Chondrocyte (in vitro differentiated cells): ENCODE measurements around the gene TMPRSS12. TPM values are rescaled to one million over a fixed set of nuclear protein-coding genes. Genes with fewer than 3 reads are reported as not detected.
"Not testable (repeated sequence)": the region's sequence is repeated elsewhere in the genome, so short reads cannot be mapped to it uniquely, and the experiment has no call there.

Source experiments
- DNase-seq: peaks from one replicate; pipeline ENCODE4 v3.0.0; 2021; ENCODE audit warnings: mixed read lengths, low spot score
- H3K27ac Mint-ChIP-seq: one replicate; pipeline ENCODE4 v1.8.0; 2021; ENCODE audit warnings: mild to moderate bottlenecking, moderate library complexity, mixed read lengths; ENCODE audit not compliant: unreplicated experiment
- H3K27me3 Mint-ChIP-seq: 2 replicates; pipeline ENCODE4 v1.8.0; 2021; ENCODE audit warnings: low read depth, mixed read lengths
- H3K36me3 Mint-ChIP-seq: 2 replicates; pipeline ENCODE4 v1.8.0; 2021; ENCODE audit warnings: low read depth, mixed read lengths
- H3K4me1 Mint-ChIP-seq: 2 replicates; pipeline ENCODE4 v1.8.0; 2021; ENCODE audit warnings: low read depth, mild to moderate bottlenecking, mixed read lengths
- H3K4me3 Mint-ChIP-seq: one replicate; pipeline ENCODE4 v1.8.0; 2021; ENCODE audit warnings: mild to moderate bottlenecking, moderate library complexity, mixed read lengths; ENCODE audit not compliant: unreplicated experiment
- H3K9me3 Mint-ChIP-seq: 2 replicates; pipeline ENCODE4 v1.8.0; 2021; ENCODE audit warnings: low read depth, mixed read lengths
- CTCF ChIP-seq: fragments of 200-600 bp; sonication (generic); IDR thresholded peaks from 2 replicates; pipeline ENCODE4 v1.5.0; 2021; ENCODE audit warnings: antibody characterized with exemption, mild to moderate bottlenecking, moderate library complexity
- total RNA-seq: library from RNA; stranded (reverse); gene quantifications from 3 replicates; pipeline ENCODE4 v1.2.1, GENCODE V29; 2021

The TMPRSS12 gene
- total RNA-seq, 1 donor from 2014 or later: not detected

DNA sequence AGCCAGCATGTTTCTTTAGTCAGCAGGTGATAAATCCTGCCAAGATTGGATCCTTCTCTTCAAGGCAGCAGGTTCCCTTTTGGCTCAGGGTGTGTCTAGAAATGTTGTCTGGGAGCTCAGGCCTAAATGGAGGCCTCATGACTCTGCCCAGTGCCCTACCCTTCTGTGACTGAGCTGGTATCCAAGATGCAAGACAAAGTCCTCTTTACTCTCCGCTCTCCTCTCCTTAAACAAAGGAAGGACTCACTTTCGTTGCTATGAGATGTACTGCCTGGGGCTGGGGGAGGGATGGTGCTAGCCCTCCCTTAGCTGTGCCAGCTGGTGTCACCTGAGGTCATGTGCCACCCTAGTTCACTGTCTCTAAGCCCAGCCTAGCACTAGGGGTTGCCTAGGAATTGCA is 13.8 kb upstream of the TMPRSS12 start:
- Mint-ChIP-seq H3K4me1 (peaks cover 8% of the 10 kb centered on the region), H3K27me3 (no peaks in the 10 kb centered on the region), H3K36me3 (no peaks in the 10 kb centered on the region), H3K27ac (no peak overlapping the region), H3K4me3 (no peak overlapping the region), H3K9me3 (peaks cover 15% of the 10 kb centered on the region)
- DNase-seq: no peak
- TF ChIP-seq CTCF: no peak

GRCh38 chr12:50833801-50834200 is 8.9 kb upstream of the TMPRSS12 start:
- peaks cover 22% of the 10 kb centered on the region for H3K9me3 Mint-ChIP-seq
- H3K27ac Mint-ChIP-seq, DNase-seq, H3K4me1 Mint-ChIP-seq, H3K27me3 Mint-ChIP-seq, H3K36me3 Mint-ChIP-seq, H3K4me3 Mint-ChIP-seq: not testable (repeated sequence)

DNA sequence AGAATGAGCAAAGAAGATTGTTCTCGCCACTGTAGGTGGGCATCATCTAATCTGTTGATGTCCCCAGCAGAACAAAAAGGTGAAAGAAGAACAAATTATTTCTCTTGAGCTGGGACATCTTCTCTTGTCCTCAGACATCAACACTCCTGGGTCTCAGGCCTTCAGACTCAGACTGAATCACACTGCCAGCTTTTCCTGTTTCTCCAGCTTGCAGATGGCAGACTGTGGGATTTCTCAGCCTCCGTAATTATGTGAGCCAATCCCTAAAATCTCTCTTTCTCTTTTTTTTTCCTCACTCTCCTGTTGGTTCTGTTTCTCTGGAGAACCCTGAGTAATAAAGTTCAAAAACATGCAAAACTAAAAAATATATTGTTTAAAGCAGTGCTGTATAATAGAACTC is 3.7 kb upstream of the TMPRSS12 start:
- Mint-ChIP-seq H3K9me3 (peaks cover 17% of the 10 kb centered on the region), H3K4me1 (no peaks in the 10 kb centered on the region), H3K27ac (no peak overlapping the region), H3K27me3 (peaks cover 4% of the 10 kb centered on the region), H3K36me3 (peaks cover 2% of the 10 kb centered on the region), H3K4me3 (no peak overlapping the region)
- no peak for TF ChIP-seq CTCF
- DNase-seq: no peak

DNA sequence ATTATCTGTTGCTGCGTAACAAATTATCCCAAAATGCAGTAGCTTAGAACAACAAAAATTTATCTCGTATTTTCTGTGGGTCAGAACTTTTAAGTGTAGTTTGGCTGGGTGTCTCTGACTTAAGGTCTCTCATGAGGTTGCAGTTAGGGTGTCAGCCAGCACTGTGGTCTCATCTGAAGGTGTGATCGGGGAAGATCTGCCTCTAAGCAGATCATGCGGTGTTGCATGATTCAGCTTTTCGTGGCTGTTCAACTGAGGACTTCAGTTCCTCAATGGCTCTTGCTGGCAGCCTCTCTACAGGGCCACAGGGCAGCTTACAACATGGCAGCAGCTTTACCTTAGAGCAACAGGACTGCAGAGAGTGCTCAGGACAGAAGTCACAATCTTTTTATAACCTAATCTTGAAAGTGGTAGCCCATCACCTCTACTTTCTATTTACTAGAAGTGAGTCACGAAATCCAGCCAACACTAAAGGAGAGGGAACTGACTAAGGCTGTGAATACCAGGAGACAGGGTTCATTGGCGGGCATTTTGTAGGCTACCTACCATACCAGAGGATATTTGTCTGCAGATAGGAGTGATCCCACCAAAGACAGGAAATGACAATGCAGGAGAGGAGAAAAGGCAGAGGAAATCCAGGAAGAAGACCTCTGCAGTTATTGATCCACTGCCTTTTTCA is 1.8 kb upstream of the TMPRSS12 start:
- H3K27me3 Mint-ChIP-seq: no peaks in the 10 kb centered on the region
- no peaks in the 10 kb centered on the region for H3K4me1 Mint-ChIP-seq
- no peak for DNase-seq
- H3K4me3 Mint-ChIP-seq: no peak overlapping the region
- no peak for TF ChIP-seq CTCF
- peaks cover 10% of the 10 kb centered on the region for H3K9me3 Mint-ChIP-seq
- no peak overlapping the region for H3K27ac Mint-ChIP-seq
- peaks cover 2% of the 10 kb centered on the region for H3K36me3 Mint-ChIP-seq

GRCh38 chr12:50841716-50842531 is 802 bp upstream of the TMPRSS12 start:
- peaks cover 10% of the 10 kb centered on the region for H3K9me3 Mint-ChIP-seq
- peaks cover 2% of the 10 kb centered on the region for H3K36me3 Mint-ChIP-seq
- DNase-seq: no peak
- TF ChIP-seq CTCF: no peak
- H3K27me3 Mint-ChIP-seq: no peaks in the 10 kb centered on the region
- H3K4me3 Mint-ChIP-seq: no peak overlapping the region
- no peak overlapping the region for H3K27ac Mint-ChIP-seq
- H3K4me1 Mint-ChIP-seq: no peaks in the 10 kb centered on the region
